GM21528 (cell line): ENCODE measurements around the gene PBX4.

ENCODE experiments used
- ATAC-seq: cut with Tn5 transposase; IDR thresholded peaks from one replicate; pipeline ENCODE4 v1.9.1; 2021; ENCODE audit warnings: mild to moderate bottlenecking, moderate library complexity; ENCODE audit not compliant: unreplicated experiment, low FRiP score

Gene PBX4

GRCh38 chr19:19530889-19531288 lies 87.6 kb downstream of the PBX4 start:
- no peak for ATAC-seq

- no peak for ATAC-seq
Observed at GRCh38 chr19:19530423-19530804, 88.1 kb downstream of the PBX4 start.

- no peak for ATAC-seq
Observed at GRCh38 chr19:19529783-19530422, 88.6 kb downstream of the PBX4 start.

GRCh38 chr19:19528721-19529490 lies 89.6 kb downstream of the PBX4 start, which contains the start of gene YJEFN3:
Gene YJEFN3, plus strand, starts transcription at chr19:19528911. Its CDS starts 22 bp downstream, at chr19:19528933.
- no peak for ATAC-seq

- no peak for ATAC-seq
Observed at GRCh38 chr19:19527674-19528625, 90.5 kb downstream of the PBX4 start.

GRCh38 chr19:19527371-19527656 lies 91.2 kb downstream of the PBX4 start:
- no peak for ATAC-seq

- ATAC-seq: no peak
Observed at GRCh38 chr19:19526581-19527370, 91.7 kb downstream of the PBX4 start.

- no peak for ATAC-seq
Observed at GRCh38 chr19:19525611-19526380, 92.7 kb downstream of the PBX4 start.

GRCh38 chr19:19524053-19524452 lies 94.4 kb downstream of the PBX4 start:
- ATAC-seq: no peak

- no peak for ATAC-seq
Observed at GRCh38 chr19:19523177-19523576, 95.3 kb downstream of the PBX4 start.

GRCh38 chr19:19520989-19521388 lies 97.5 kb downstream of the PBX4 start:
- no peak for ATAC-seq

GRCh38 chr19:19517235-19517619 lies 101.3 kb downstream of the PBX4 start:
- no peak for ATAC-seq

GRCh38 chr19:19515642-19516519 lies 102.6 kb downstream of the PBX4 start, which contains the start of gene NDUFA13:
Gene NDUFA13, plus strand, starts transcription at chr19:19516225. Its CDS starts 14 bp downstream, at chr19:19516239.
- ATAC-seq: peak; percentile 91

GRCh38 chr19:19514881-19515641 lies 103.4 kb downstream of the PBX4 start, which contains the start of gene TSSK6:
Gene TSSK6, minus strand, starts transcription at chr19:19515548. Its CDS starts 121 bp downstream, at chr19:19515427.
- ATAC-seq: no peak

- ATAC-seq: no peak
Observed at GRCh38 chr19:19514215-19514657, 104.3 kb downstream of the PBX4 start.

GRCh38 chr19:19513682-19514081 lies 104.8 kb downstream of the PBX4 start:
- ATAC-seq: no peak
